Vagina (tissue), 2 donors: ENCODE data around the gene QSOX1.

Experiments
- POLR2A ChIP-seq, 2 donors: fragments of 450-650 bp; IDR thresholded peaks; one replicate each; pipeline ENCODE4 v1.6.1; 2017; ENCODE audit warnings: antibody characterized with exemption in 2 of 2, mild to moderate bottlenecking in 2 of 2, moderate library complexity in 2 of 2
- POLR2AphosphoS5 ChIP-seq, 2 donors: sonication (generic); formaldehyde crosslinking; IDR thresholded peaks; one replicate each; pipeline ENCODE4 v1.9.0; 2017; ENCODE audit warnings: antibody characterized with exemption in 2 of 2, mild to moderate bottlenecking in 2 of 2, low read depth in 1 of 2; ENCODE audit not compliant: insufficient read depth in 1 of 2
- TF ChIP-seq, protein P1 (sequence below), 3 experiments: fragments of 450-650 bp in 2 of 3; fragments of 200-600 bp in 1 of 3; sonication (generic) in 1 of 3; IDR thresholded peaks; one replicate each; pipeline ENCODE4 v1.5.1; 2017 to 2019; ENCODE audit warnings: antibody characterized with exemption in 3 of 3, mild to moderate bottlenecking in 2 of 3, moderate library complexity in 2 of 3

DNA sequence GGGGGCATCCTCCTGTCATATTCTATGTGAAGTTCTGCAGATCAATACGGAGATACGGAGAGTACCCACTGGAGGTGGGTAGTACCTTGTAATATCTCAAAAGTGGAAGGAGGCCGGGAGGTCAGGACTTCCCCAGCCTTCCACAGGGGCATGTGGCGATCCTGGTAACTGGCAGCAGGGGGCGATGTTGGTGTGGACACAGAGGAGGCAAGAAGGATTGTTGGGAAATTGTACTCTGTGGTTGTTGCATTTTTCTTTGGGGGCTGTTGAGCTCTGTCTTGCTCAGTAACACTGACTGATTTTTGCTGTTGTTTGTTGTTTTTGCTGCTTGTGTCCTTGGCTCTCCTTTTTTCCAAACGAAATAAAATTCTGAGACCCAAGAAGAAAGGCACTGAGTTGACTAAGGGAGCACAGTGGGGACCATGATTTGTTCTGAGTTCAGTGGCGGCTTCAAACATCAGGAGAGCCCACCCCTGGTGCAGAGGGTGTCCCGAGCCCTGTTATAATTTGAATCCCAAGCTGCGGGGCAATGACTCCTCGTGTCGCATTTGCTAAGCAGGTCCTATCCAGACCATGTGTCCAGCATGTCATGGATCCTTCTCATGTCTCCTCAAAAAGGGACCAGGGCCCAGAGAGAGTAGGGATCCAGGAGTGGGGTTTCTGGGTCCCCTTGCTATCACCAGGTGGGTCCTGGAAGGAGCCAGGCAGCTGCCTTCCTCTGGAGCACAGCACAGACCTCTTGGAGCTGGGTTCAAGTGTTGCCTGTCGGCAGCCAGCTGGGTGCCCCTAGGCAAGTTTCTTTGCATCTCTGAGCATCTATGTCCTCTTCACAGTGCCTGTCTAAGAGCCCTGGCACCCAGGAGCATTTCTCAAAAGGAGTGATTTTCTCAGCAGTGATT is 98.2 kb downstream of the QSOX1 start:
- TF ChIP-seq, protein P1, sequence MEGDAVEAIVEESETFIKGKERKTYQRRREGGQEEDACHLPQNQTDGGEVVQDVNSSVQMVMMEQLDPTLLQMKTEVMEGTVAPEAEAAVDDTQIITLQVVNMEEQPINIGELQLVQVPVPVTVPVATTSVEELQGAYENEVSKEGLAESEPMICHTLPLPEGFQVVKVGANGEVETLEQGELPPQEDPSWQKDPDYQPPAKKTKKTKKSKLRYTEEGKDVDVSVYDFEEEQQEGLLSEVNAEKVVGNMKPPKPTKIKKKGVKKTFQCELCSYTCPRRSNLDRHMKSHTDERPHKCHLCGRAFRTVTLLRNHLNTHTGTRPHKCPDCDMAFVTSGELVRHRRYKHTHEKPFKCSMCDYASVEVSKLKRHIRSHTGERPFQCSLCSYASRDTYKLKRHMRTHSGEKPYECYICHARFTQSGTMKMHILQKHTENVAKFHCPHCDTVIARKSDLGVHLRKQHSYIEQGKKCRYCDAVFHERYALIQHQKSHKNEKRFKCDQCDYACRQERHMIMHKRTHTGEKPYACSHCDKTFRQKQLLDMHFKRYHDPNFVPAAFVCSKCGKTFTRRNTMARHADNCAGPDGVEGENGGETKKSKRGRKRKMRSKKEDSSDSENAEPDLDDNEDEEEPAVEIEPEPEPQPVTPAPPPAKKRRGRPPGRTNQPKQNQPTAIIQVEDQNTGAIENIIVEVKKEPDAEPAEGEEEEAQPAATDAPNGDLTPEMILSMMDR (IDR thresholded peaks at IDR 0.05) = peak; percentile 45 to 65 (median 60)
- TF ChIP-seq POLR2A (IDR thresholded peaks at IDR 0.05) (no peak), POLR2AphosphoS5 (IDR thresholded peaks at IDR 0.05; ENCODE audit: insufficient read depth in 1 of 2, low read depth in 1 of 2) (no peak)
